H1 (cell line): ENCODE data around the gene SOX1. TPM values are rescaled to one million over a fixed set of nuclear protein-coding genes. Genes with fewer than 3 reads are reported as not detected.

ENCODE experiments used
- CTCF ChIA-PET: fragments of 300-600 bp; sonication (Branson Sonifier 250); formaldehyde crosslinking; loops from one replicate; lab custom pipeline; 2021; ENCODE audit not compliant: partially characterized antibody; lab: Charles Lee
- POLR2A ChIA-PET: fragments of 300-600 bp; sonication (Branson Sonifier 250); formaldehyde crosslinking; loops from one replicate; lab custom pipeline; 2021; ENCODE audit warnings: inconsistent platforms; ENCODE audit not compliant: partially characterized antibody; lab: Charles Lee
- DNase-seq, 2 experiments: peaks; one replicate each; pipeline versions ENCODE4 v3.0.0 to v3.0.0-alpha.2; 2010 to 2022; ENCODE audit warnings: low spot score in 2 of 2, low read depth in 1 of 2, mixed read lengths in 1 of 2
- FAIRE-seq: peaks from 2 replicates; lab custom pipeline; 2011; peaks lifted over from hg19 to GRCh38; lab: Jason Lieb, UNC
- H2AFZ ChIP-seq: 2 replicates; pipeline ENCODE4 v1.8.1; 2012; ENCODE audit warnings: low read length, inconsistent platforms
- H2AK5ac ChIP-seq: 2 replicates; pipeline ENCODE4 v1.6.1; 2013; ENCODE audit warnings: low read depth, low read length
- H2BK120ac ChIP-seq: replicated peaks from 2 replicates; pipeline ENCODE3; 2013; ENCODE audit warnings: low read depth, low read length, inconsistent platforms
- H2BK12ac ChIP-seq: 2 replicates; pipeline ENCODE4 v1.6.1; 2013; ENCODE audit warnings: low read depth, low read length
- H2BK15ac ChIP-seq: 2 replicates; pipeline ENCODE4 v1.6.1; 2013; ENCODE audit warnings: low read length
- H2BK20ac ChIP-seq: 2 replicates; pipeline ENCODE4 v1.6.1; 2013; ENCODE audit warnings: low read length
- H2BK5ac ChIP-seq: 2 replicates; pipeline ENCODE4 v1.6.1; 2013; ENCODE audit warnings: low read depth, low read length
- H3K14ac ChIP-seq: 2 replicates; pipeline ENCODE4 v1.6.1; 2013; ENCODE audit warnings: inconsistent platforms; ENCODE audit not compliant: insufficient read length
- H3K18ac ChIP-seq: 2 replicates; pipeline ENCODE4 v1.6.1; 2013; ENCODE audit warnings: low read length; ENCODE audit errors: extremely low read depth
- H3K23ac ChIP-seq: 2 replicates; pipeline ENCODE4 v1.6.1; 2013; ENCODE audit warnings: inconsistent platforms; ENCODE audit not compliant: insufficient read length
- H3K23me2 ChIP-seq: 2 replicates; pipeline ENCODE4 v1.6.1; 2013; ENCODE audit warnings: low read depth, low read length
- H3K27ac ChIP-seq: 2 replicates; pipeline ENCODE4 v1.6.1; 2011; ENCODE audit warnings: low read depth, low read length, inconsistent platforms
- H3K27me3 ChIP-seq, 4 experiments: replicated peaks in 1 of 4; 1 replicate in 1 of 4; 2 replicates in 3 of 4; pipeline versions ENCODE4 v1.6.1 to v1.8.1; 2011 to 2013; ENCODE audit warnings: low read length in 3 of 4, mild to moderate bottlenecking in 3 of 4, inconsistent platforms in 2 of 4, mixed read lengths in 2 of 4, moderate library complexity in 1 of 4; ENCODE audit not compliant: control insufficient read depth in 3 of 4, insufficient read depth in 3 of 4; ENCODE audit errors: extremely low read depth in 1 of 4
- H3K36me3 ChIP-seq, 4 experiments: 2 replicates each; pipeline versions ENCODE4 v1.6.1 to v1.8.1; 2011 to 2013; ENCODE audit warnings: mild to moderate bottlenecking in 4 of 4, low read length in 3 of 4, moderate library complexity in 2 of 4, control low read depth in 1 of 4, inconsistent platforms in 1 of 4; ENCODE audit not compliant: insufficient read depth in 4 of 4, control insufficient read depth in 2 of 4
- H3K4ac ChIP-seq: replicated peaks from 2 replicates; pipeline ENCODE3; 2013; ENCODE audit warnings: low read length, low read depth, mixed read lengths, inconsistent platforms; ENCODE audit not compliant: insufficient read length
- H3K4me1 ChIP-seq, 4 experiments: replicated peaks in 1 of 4; 1 replicate in 1 of 4; 2 replicates in 3 of 4; pipeline versions ENCODE4 v1.6.1 to v1.8.1; 2011 to 2013; ENCODE audit warnings: low read length in 3 of 4, inconsistent platforms in 2 of 4, mixed read lengths in 1 of 4; ENCODE audit not compliant: insufficient read depth in 4 of 4, control insufficient read depth in 3 of 4
- H3K4me2 ChIP-seq, 2 experiments: 2 replicates each; pipeline versions ENCODE4 v1.6.1 to v1.8.1; 2011 to 2013; ENCODE audit warnings: low read depth in 2 of 2, low read length in 2 of 2, control low read depth in 1 of 2, inconsistent platforms in 1 of 2, mild to moderate bottlenecking in 1 of 2; ENCODE audit not compliant: insufficient read depth in 1 of 2
- H3K4me3 ChIP-seq, 4 experiments: fragments of 200-600, 300-600 bp in 1 of 4; sonication (generic), shearing (Covaris generic), sonication (Bioruptor Twin) in 1 of 4; 2 replicates each; pipeline versions ENCODE4 v1.5.1 to v1.8.1; 2011 to 2016; ENCODE audit warnings: low read length in 4 of 4, low read depth in 3 of 4, control low read depth in 2 of 4, inconsistent platforms in 2 of 4, mild to moderate bottlenecking in 2 of 4, mixed read lengths in 1 of 4, moderate library complexity in 1 of 4; ENCODE audit not compliant: insufficient read depth in 2 of 4; ENCODE audit errors: extremely low read depth in 1 of 4
- H3K56ac ChIP-seq: replicated peaks from 2 replicates; pipeline ENCODE3; 2013; ENCODE audit warnings: low read depth, mild to moderate bottlenecking, mixed read lengths, low read length, inconsistent platforms; ENCODE audit not compliant: insufficient read length
- H3K79me1 ChIP-seq: 2 replicates; pipeline ENCODE4 v1.6.1; 2013; ENCODE audit warnings: low read depth, low read length, control low read depth
- H3K79me2 ChIP-seq, 2 experiments: 2 replicates each; pipeline versions ENCODE4 v1.6.1 to v1.8.1; 2012 to 2013; ENCODE audit warnings: low read length in 2 of 2, mild to moderate bottlenecking in 2 of 2, inconsistent platforms in 1 of 2; ENCODE audit not compliant: insufficient read depth in 2 of 2, control insufficient read depth in 1 of 2
- H3K9ac ChIP-seq, 4 experiments: replicated peaks in 1 of 4; 1 replicate in 1 of 4; 2 replicates in 3 of 4; pipeline versions ENCODE4 v1.6.1 to v1.8.1; 2011 to 2013; ENCODE audit warnings: low read depth in 3 of 4, low read length in 3 of 4, control low read depth in 2 of 4, mild to moderate bottlenecking in 2 of 4, moderate library complexity in 2 of 4, inconsistent platforms in 1 of 4; ENCODE audit errors: extremely low read depth in 1 of 4
- H3K9me3 ChIP-seq, 2 experiments: 2 replicates each; pipeline versions ENCODE4 v1.6.1 to v1.8.1; 2012 to 2013; ENCODE audit warnings: mild to moderate bottlenecking in 2 of 2, moderate library complexity in 2 of 2, control low read depth in 1 of 2, inconsistent platforms in 1 of 2, low read depth in 1 of 2, low read length in 1 of 2, mixed read lengths in 1 of 2; ENCODE audit not compliant: insufficient read depth in 2 of 2
- H4K20me1 ChIP-seq, 2 experiments: replicated peaks in 1 of 2; 2 replicates each; pipeline versions ENCODE3 to v1.8.1; 2011 to 2013; ENCODE audit warnings: inconsistent platforms in 2 of 2, low read length in 2 of 2, mild to moderate bottlenecking in 1 of 2; ENCODE audit not compliant: insufficient read depth in 2 of 2, control insufficient read depth in 1 of 2
- H4K5ac ChIP-seq: 2 replicates; pipeline ENCODE4 v1.6.1; 2013; ENCODE audit warnings: low read length, low read depth, mixed read lengths, inconsistent platforms; ENCODE audit not compliant: insufficient read length
- H4K8ac ChIP-seq: 2 replicates; pipeline ENCODE4 v1.8.0; 2013; ENCODE audit warnings: mild to moderate bottlenecking, moderate library complexity, low read length, inconsistent platforms; ENCODE audit not compliant: insufficient read depth; ENCODE audit errors: extremely low read depth
- H4K91ac ChIP-seq: replicated peaks from 2 replicates; pipeline ENCODE3; 2013; ENCODE audit warnings: low read length, mixed read lengths, inconsistent platforms; ENCODE audit not compliant: insufficient read length
- HDAC6 ChIP-seq: IDR thresholded peaks from one replicate; pipeline ENCODE4 v1.7.1; 2012; ENCODE audit warnings: low read depth, mild to moderate bottlenecking, inconsistent platforms, low read length, moderate library complexity
- JUND ChIP-seq: IDR thresholded peaks from 2 replicates; pipeline ENCODE4 v1.6.1; 2011; ENCODE audit warnings: mild to moderate bottlenecking, improper control_type of control experiment, low read length
- MAFK ChIP-seq: IDR thresholded peaks from 2 replicates; pipeline ENCODE4 v1.6.1; 2012; ENCODE audit warnings: low read depth, mild to moderate bottlenecking, improper control_type of control experiment, low read length
- RAD21 ChIP-seq, 2 experiments: IDR thresholded peaks in 1 of 2; conservative IDR thresholded peaks in 1 of 2; 2 replicates each; pipeline ENCODE4 v1.6.1; 2011; ENCODE audit warnings: low read depth in 2 of 2, low read length in 2 of 2, improper control_type of control experiment in 1 of 2, inconsistent platforms in 1 of 2, mild to moderate bottlenecking in 1 of 2, moderate library complexity in 1 of 2
- WGBS, 2 experiments: shearing (Covaris generic) in 1 of 2; methylation state at CpG; one replicate each; pipeline versions ENCODE4 v1.1.6 to v1.1.7; 2013 to 2015; ENCODE audit warnings: low lambda C conversion rate in 2 of 2, mixed read lengths in 2 of 2, inconsistent platforms in 1 of 2, low coverage in 1 of 2, missing lambda C conversion rate in 1 of 2; ENCODE audit not compliant: insufficient replicate concordance in 2 of 2, insufficient coverage in 1 of 2, insufficient read length in 1 of 2; ENCODE audit errors: extremely low coverage in 1 of 2, missing lambda C conversion rate in 1 of 2; 5-methylcytosine and 5-hydroxymethylcytosine counted together
- polyA plus RNA-seq, 7 experiments: library from polyadenylated mRNA; depleted of rRNA in 3 of 7; stranded (reverse) in 5 of 7; unstranded in 2 of 7; fragments of >200 nt in 5 of 7; fragments of 200-250 nt in 2 of 7; gene quantifications; 1 replicate in 5 of 7; 2 replicates in 1 of 7; 4 replicates in 1 of 7; pipeline versions ENCODE4 v1.2.1 to v1.2.3, GENCODE V29; 2011 to 2013; ENCODE audit warnings: missing spikeins in 2 of 7, mixed read lengths in 2 of 7
- total RNA-seq: library from RNA; stranded (reverse); fragmentation: NEBNext Ultra II Directional; extraction: Animal tissue kit (Norgen Biotek cat#: 25700); gene quantifications from 2 replicates; pipeline ENCODE4 v1.2.1, GENCODE V29; 2021
- TF ChIP-seq, protein P1 (sequence below), 3 experiments: IDR thresholded peaks; 1 replicate in 2 of 3; 2 replicates in 1 of 3; pipeline versions ENCODE4 v1.5.1 to v1.6.1; 2011; ENCODE audit warnings: low read length in 3 of 3, mild to moderate bottlenecking in 3 of 3, inconsistent platforms in 2 of 3, low read depth in 1 of 3, moderate library complexity in 1 of 3; ENCODE audit not compliant: insufficient read depth in 1 of 3; ENCODE audit errors: control extremely low read depth in 1 of 3

SOX1 gene
- total and polyA plus RNA-seq, 2 of the 8 experiments (the other 6 are each of a cell fraction or from before 2014, with no cell fraction given): 0.03 to 0.09 TPM

DNA sequence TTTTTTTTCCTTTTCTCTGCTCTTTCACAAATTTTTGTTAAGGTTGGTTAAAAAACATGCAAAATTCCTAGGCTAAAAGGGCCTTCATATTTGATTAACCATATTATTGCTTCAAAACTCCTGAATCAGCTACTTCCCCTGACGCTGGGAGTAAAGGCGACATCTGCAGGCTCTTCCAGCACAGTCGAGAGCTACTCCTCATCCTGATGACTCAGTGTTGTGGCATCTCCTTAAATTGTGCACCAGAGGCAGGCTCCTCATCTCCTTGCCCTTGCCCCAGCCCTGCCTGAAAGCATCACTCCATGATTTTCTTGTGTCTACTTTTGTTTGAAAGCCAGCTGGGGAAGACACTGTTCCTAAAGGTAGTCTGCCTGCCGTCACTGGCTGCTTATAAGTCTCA, 24.5 kb upstream of the SOX1 start:
- no peaks in the 10 kb centered on the region for H3K4me1 ChIP-seq
- no peak overlapping the region for H2BK20ac ChIP-seq
- H3K23me2 ChIP-seq: no peaks in the 10 kb centered on the region
- FAIRE-seq (no peak), DNase-seq (no peak)
- TF ChIP-seq, protein P1, sequence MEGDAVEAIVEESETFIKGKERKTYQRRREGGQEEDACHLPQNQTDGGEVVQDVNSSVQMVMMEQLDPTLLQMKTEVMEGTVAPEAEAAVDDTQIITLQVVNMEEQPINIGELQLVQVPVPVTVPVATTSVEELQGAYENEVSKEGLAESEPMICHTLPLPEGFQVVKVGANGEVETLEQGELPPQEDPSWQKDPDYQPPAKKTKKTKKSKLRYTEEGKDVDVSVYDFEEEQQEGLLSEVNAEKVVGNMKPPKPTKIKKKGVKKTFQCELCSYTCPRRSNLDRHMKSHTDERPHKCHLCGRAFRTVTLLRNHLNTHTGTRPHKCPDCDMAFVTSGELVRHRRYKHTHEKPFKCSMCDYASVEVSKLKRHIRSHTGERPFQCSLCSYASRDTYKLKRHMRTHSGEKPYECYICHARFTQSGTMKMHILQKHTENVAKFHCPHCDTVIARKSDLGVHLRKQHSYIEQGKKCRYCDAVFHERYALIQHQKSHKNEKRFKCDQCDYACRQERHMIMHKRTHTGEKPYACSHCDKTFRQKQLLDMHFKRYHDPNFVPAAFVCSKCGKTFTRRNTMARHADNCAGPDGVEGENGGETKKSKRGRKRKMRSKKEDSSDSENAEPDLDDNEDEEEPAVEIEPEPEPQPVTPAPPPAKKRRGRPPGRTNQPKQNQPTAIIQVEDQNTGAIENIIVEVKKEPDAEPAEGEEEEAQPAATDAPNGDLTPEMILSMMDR (IDR thresholded peaks at IDR 0.05; ENCODE audit: control extremely low read depth in 1 of 3, insufficient read depth in 1 of 3, low read depth in 1 of 3, low read length in 3 of 3): peak in 1 of 3 experiments; percentile 11; a peak in 1 of 4 replicates
- TF ChIP-seq RAD21 (IDR thresholded peaks at IDR 0.05 in 1 of 2, conservative IDR thresholded peaks at IDR 0.05 in 1 of 2; ENCODE audit: low read depth in 2 of 2, low read length in 2 of 2) (peak; percentile 2 to 12; a peak in 1 of 4 replicates), JUND (peak; percentile 87), MAFK (peak; percentile 16; the same call in 1 of the 2 replicates), HDAC6 (no peak)
- no peak overlapping the region for H2AK5ac ChIP-seq
- no peak overlapping the region for H4K5ac ChIP-seq
- H2AFZ ChIP-seq: no peak overlapping the region
- no peaks in the 10 kb centered on the region for H3K79me2 ChIP-seq
- ChIA-PET CTCF (no interaction called here), POLR2A (no interaction called here)
- H3K56ac ChIP-seq: no peak overlapping the region
- no peak overlapping the region for H4K8ac ChIP-seq
- no peak overlapping the region for H3K27ac ChIP-seq
- H3K27me3 ChIP-seq: peaks cover 0 to 7% (median 1%) of the 10 kb centered on the region in 4 experiments; a peak in 3 of 7 replicates
- no peaks in the 10 kb centered on the region for H3K36me3 ChIP-seq
- H2BK5ac ChIP-seq: no peak overlapping the region
- no peak overlapping the region for H3K23ac ChIP-seq
- no peak overlapping the region for H3K4ac ChIP-seq
- peaks cover 0 to 1% of the 10 kb centered on the region in 2 experiments for H4K20me1 ChIP-seq
- H3K4me3 ChIP-seq: no peak overlapping the region
- WGBS, 2 experiments: 71% methylated on average over 4 of the region's 4 CpGs; no CpG with 5 or more reads in 1 of the 2 experiments
- 0 out of 4 replicates have a peak, but pooled peaks cover 0 to 8% of the 10 kb centered on the region in 2 experiments for H3K9me3 ChIP-seq
- no peak overlapping the region for H2BK12ac ChIP-seq
- H2BK120ac ChIP-seq: no peak overlapping the region
- H3K9ac ChIP-seq: no peak overlapping the region
- H3K14ac ChIP-seq: no peak overlapping the region
- H3K4me2 ChIP-seq: no peak overlapping the region
- H4K91ac ChIP-seq: no peak overlapping the region
- H2BK15ac ChIP-seq: no peak overlapping the region
- H3K79me1 ChIP-seq: no peaks in the 10 kb centered on the region
- no peak overlapping the region for H3K18ac ChIP-seq
